ENCODE measurements around the gene VNN1.

VNN1 gene

GRCh38 chr6:132750455-132751248 is 36.8 kb upstream of the VNN1 start:
- no peak for TF ChIP-seq ZFX (IDR thresholded peaks at IDR 0.05)
- TF ChIP-seq CTCF (conservative IDR thresholded peaks at IDR 0.05), result no peak

GRCh38 chr6:132749111-132749510 is 35.3 kb upstream of the VNN1 start:
- TF ChIP-seq CTCF (conservative IDR thresholded peaks at IDR 0.05) (no peak), ZFX (IDR thresholded peaks at IDR 0.05) (no peak)
- H3K27ac ChIP-seq, result no peak overlapping the region

More at GRCh38 chr6:132750455-132751248, 36.8 kb upstream of the VNN1 start:
- H3K27ac ChIP-seq, result no peak overlapping the region

GRCh38 chr6:132748446-132748845 is 34.6 kb upstream of the VNN1 start:
- no peak for TF ChIP-seq ZFX (IDR thresholded peaks at IDR 0.05)
- no peak for TF ChIP-seq CTCF (conservative IDR thresholded peaks at IDR 0.05)
- no peak overlapping the region for H3K27ac ChIP-seq

- no peak overlapping the region for H3K27ac ChIP-seq
- no peak for TF ChIP-seq CTCF (conservative IDR thresholded peaks at IDR 0.05)
- TF ChIP-seq ZFX (IDR thresholded peaks at IDR 0.05), result no peak
These were observed 32.2 kb upstream of the VNN1 start for GRCh38 chr6:132746048-132746447.

GRCh38 chr6:132742495-132742894 is 28.6 kb upstream of the VNN1 start:
- TF ChIP-seq CTCF (conservative IDR thresholded peaks at IDR 0.05) (no peak), ZFX (IDR thresholded peaks at IDR 0.05) (no peak)
- H3K27ac ChIP-seq, result no peak overlapping the region

GRCh38 chr6:132741281-132741680 is 27.4 kb upstream of the VNN1 start:
- no peak for TF ChIP-seq ZFX (IDR thresholded peaks at IDR 0.05)
- no peak for TF ChIP-seq CTCF (conservative IDR thresholded peaks at IDR 0.05)
- H3K27ac ChIP-seq, result no peak overlapping the region

- H3K27ac ChIP-seq, result no peak overlapping the region
- TF ChIP-seq ZFX (IDR thresholded peaks at IDR 0.05) (no peak), CTCF (conservative IDR thresholded peaks at IDR 0.05) (no peak)
These were observed 22.4 kb upstream of the VNN1 start for GRCh38 chr6:132736239-132736638.

Measured in C4-2B (cell line).